Uterus (tissue), 2 donors: ENCODE measurements around the gene UBXN6.

Experiments used
- CTCF ChIP-seq, 4 experiments: fragments of 200-600 bp in 2 of 4; fragments of 450-650 bp in 2 of 4; sonication (generic) in 2 of 4; IDR thresholded peaks; one replicate each; pipeline ENCODE4 v1.5.1; 2016 to 2019; ENCODE audit warnings: antibody characterized with exemption in 4 of 4, mild to moderate bottlenecking in 2 of 4, moderate library complexity in 1 of 4
- POLR2A ChIP-seq, 2 donors: fragments of 450-650 bp; IDR thresholded peaks; one replicate each; pipeline ENCODE4 v1.6.1; 2016; ENCODE audit warnings: antibody characterized with exemption in 2 of 2, mild to moderate bottlenecking in 1 of 2, moderate library complexity in 1 of 2

GRCh38 chr19:4442819-4443146 lies 14.8 kb downstream of the UBXN6 start:
- TF ChIP-seq CTCF (IDR thresholded peaks at IDR 0.05) (no peak), POLR2A (IDR thresholded peaks at IDR 0.05) (no peak)
